Measurements from ENCODE around the gene FCN2. TPM values are rescaled to one million over a fixed set of nuclear protein-coding genes. Genes with fewer than 3 reads are reported as not detected.

FCN2 gene
- total RNA-seq, 1 donor from 2014 or later = not detected

- DNase-seq (ENCODE audit: low read depth) = no peak
Measured at GRCh38 chr9:134887686-134888602, 7.3 kb downstream of the FCN2 start.

DNA sequence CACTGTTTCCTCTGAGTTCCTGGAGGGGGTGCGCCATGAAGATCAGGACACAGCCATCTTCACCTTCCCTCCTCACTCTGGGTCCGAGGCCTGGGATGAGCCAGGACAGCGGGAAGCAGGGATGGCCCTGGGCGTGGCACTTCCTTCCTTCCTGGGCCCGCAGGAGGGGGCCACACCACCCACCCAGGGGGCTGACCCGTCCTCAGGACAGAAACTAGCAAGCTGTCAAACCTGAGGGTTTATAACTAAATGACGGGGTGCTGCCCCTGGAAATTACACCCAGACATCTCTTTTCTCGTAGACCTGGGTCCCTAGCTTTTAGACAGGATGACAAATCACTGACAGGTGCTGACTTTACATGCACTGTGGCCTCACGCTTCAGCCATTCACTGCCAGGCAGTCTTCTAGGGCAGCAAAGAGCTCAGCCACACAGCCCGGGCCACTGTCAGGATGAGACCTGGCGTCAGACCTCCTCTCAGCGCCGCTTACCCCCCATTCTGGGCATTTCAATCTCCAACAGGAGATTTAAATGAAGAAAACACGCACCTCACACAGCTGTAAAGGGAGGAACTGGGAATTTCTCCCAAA is 8.1 kb downstream of the FCN2 start:
- no peak for DNase-seq (ENCODE audit: low read depth)

DNA sequence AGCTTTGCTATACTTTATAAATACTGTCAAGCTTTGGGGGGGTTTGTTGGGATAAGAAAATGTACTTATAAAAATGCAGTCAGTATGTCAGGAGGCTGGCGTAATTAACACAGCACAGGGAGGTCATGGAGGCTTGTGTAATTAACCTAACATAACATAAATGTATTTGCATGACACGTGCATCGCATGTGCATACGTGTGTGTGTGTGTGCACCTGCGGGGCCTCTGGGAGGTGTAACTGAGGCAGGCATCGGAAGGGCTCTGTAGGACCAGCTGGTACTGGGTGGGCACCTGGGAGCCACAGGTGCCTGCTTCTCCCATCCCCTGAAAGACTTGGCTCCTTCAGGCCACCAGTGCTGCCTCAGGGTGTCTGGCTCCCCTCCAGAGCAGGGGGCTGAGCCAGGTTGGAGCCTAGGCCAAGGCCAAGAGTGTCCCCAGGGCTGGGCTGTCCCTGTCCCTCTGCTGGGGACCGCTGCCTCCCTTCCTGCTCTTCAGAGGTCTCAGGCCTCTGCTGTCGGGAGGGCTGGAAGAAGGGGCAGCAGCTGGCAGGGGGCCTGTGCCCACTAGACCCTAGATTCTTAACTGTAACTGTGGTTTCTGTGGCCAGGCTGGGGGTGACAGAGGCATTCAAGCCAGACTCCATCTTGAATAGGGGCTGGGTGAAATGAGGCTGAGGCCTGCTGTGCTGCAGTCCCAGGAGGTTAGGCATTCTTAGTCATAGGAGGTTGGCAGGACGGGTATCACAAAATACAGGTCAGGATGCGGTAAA is 9.0 kb downstream of the FCN2 start:
- DNase-seq (ENCODE audit: low read depth) = no peak

DNA sequence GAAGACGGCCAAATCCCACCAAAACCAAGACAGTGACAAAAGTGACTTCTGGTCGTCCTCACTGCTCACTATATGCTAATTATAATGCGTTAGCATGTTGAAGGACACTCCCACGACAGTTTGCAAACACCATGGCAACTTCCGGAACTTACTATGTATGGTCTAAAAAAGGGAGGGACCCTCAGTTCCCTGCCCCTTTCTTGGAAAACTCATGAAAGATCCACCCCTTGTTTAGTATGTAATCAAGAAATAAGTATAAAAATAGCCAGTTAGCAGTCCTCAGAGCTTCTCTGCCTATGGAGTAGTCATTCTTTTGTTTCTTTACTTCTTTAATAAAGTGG is 9.5 kb downstream of the FCN2 start:
- DNase-seq (ENCODE audit: low read depth) = no peak

GRCh38 chr9:134891053-134891452 is 10.4 kb downstream of the FCN2 start:
- DNase-seq (ENCODE audit: low read depth) = no peak

DNA sequence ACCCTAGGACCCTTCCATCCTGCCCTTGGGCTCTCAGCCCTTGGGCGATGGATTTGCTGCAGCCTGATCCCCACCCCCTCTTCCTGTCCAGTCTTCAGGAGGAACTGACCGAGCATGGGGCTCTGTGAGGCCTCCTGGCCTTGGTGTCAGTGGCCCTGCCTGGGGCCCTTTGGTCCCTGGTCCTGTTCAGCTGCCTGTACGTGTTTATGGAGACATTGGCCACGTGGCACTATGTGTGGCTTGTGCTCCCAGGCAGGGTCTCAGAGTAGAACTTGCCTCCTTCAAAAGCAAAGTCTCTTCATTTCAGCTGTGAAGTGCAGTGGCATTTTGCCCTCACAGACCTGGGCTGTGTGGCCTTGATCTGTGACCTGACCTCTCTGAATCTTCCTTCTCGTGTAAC is 11.1 kb downstream of the FCN2 start:
- DNase-seq (ENCODE audit: low read depth) = no peak

DNA sequence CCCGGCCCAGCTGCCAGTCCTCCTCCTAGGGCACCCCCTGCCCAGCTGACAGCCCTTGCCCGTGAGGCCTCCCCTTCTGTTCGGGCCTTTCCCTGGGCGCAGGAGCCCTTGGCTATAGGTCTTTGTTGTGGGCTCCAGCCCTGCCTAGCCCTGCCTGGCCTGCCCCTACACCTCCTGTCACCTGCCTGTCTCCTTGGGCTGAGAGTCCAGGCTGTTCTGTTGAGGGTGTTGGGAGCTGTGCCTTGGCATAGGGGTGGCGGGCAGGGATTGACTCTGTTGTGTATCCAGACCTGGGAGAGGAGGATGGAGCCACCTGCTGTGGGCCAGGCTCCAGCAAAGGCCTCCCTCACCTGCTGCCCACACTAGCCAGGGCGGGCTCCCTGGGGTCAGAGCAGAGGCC is 11.6 kb downstream of the FCN2 start:
- no peak for DNase-seq (ENCODE audit: low read depth)

DNA sequence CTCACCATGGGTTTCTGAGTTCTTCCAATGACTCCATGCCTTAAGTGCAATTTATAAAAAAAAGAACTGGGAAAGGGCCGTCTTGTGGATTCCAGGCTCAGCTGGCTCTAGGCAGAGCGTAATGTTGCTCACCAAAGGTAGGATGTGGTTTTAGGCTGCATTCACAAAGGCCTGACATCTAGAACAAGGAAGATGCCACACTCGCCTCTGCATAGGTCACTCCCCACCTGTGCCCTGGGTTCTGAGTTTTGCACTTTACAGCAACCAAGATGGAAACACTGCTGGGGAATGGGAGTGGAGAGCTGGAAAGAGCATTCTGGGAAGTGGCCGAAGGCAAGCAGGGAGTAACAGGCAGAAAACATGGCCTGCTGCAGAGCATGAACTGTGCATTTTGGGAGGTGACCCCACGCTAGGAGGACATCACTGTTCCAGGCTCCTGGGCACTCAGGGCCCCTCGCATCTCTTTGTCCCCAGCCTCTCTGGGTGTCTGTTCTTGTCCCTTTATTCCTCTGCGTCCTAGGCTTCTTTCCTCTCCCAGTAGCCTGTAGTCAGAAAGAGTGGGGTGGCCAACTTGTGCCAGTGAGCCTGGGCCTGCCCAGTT is 12.3 kb downstream of the FCN2 start:
- DNase-seq (ENCODE audit: low read depth) = no peak

DNA sequence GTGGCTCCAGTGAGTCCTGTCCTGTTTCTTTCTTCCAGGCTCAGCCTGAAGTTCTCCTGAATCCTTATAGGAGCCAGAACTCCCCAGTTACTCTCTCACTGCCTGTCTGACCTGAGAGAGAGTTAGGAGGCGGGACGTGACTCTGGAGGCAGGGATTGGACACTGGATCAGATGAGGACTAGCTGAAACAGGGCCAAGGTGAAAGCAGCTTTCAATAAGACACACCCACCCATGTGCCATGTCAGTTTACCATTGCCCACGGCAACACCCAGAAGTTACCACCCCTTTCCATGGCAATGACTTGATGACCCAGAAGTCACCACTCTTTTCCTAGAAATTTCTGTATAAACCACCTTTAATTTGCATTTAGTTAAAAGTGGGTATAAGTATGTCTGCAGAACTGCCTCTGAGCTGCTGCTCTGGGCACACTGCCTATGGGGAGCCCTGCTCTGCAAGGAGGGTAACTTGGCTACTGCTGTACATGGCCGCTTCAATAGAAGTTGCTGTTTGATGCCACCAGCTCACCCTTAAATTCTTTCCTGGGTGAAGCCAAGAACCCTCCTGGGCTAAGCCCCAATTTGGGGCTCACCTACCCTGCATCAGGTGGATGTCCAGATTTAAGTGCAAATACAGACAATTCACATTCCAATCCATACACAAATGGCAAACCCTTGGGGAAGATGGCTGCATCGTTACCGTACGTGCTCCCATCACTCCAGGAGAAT is 13.7 kb downstream of the FCN2 start:
- DNase-seq (ENCODE audit: low read depth) = no peak

DNA sequence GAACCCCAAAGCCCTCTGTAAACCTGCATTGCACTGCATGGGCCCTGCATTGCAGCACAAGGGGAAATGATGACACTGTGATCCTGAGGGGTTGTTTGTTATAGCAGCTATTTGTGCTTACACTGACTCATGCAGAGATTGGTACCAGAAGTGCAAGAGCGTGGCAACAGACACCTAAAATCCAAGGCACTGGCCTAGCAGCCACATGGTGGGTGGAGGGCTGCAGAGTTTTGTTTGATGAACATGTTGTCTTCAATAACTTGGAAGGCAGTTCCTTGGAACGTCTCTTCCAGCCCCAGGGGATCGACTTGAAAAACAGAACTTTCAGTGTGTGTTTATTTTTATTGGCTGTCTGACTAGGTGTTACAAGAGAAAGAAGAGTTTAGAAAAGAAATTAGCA is 14.5 kb downstream of the FCN2 start:
- no peak for DNase-seq (ENCODE audit: low read depth)

- DNase-seq (ENCODE audit: low read depth) = no peak
Measured at GRCh38 chr9:134895567-134895907, 14.9 kb downstream of the FCN2 start.

- no peak for DNase-seq (ENCODE audit: low read depth)
Measured at GRCh38 chr9:134895908-134896833, 15.6 kb downstream of the FCN2 start.

DNA sequence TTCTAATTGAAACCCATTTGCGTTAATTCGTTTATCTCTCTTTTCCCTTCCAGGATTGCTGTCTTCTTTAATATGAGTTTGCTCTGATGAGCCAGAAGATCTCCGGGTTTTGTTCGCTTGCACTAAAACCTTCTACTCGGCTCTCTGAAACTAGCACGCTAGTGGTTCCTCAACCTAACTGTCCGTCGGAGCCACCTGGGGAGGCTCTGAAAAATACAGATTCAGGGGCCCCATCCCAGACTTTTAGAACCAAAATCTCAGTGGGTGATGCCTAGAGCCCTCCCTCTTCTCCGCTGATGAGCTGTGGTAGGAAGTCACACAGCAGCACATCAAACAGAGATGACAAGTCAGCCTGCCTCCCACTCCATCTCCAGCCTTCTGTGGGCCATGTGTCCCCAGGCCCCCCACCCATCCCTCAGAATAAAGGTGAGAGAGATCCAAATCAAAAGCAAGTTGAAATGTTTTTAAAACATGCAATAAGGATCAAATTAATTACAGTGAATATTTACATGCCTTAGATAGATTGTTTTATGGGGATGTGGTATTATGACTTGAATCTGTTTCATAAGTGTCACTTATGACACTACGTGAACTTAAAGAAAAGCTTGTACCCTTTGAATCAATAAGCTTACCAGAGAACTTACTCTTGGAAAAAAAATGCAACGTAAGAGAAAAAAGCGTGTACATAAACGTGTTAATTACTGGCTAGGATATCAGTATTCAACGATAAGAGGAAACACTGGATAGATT is 16.4 kb downstream of the FCN2 start:
- no peak for DNase-seq (ENCODE audit: low read depth)

- DNase-seq (ENCODE audit: low read depth) = no peak
Measured at GRCh38 chr9:134897584-134898170, 17.1 kb downstream of the FCN2 start.

- no peak for DNase-seq (ENCODE audit: low read depth)
Measured at GRCh38 chr9:134898319-134898718, 17.7 kb downstream of the FCN2 start.

- no peak for DNase-seq (ENCODE audit: low read depth)
Measured at GRCh38 chr9:134899168-134899567, 18.6 kb downstream of the FCN2 start.

DNA sequence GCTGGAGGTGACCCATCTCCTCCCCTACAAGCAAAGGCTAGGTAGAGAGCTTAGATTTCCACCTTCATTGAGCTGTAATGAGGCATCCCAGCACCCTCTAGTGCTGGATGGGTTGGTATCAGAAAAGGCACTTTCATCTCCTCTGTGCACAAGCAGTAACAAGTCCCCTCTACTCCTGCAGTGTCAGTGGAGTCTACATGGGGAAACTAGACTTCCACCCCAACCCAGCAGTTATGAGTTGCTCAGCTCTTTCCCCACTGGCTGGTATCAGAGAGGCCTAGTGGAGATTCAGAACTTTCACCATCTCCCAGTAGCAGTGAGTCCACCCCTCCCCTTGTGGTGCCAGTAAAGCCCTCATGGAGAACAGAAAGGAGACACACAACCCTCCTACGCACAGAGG is 19.2 kb downstream of the FCN2 start:
- DNase-seq (ENCODE audit: low read depth) = no peak

DNA sequence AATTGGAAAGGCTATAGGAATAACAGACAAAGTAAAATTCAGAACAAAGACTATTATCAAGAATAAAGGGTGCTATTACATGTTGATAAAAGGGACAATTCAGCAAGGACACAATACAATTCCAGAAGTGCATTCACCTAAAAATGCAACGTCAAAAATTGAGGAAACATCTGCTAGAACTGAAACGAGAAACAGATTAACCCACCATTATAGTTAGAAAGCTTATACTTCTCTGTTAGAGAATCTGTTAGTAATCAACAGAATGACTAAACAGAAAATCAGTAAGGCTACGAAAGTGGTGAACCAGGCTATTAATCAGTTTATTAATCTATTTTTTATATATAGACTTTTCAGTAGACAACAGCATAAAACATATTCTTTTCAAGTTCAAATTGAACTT is 22.3 kb downstream of the FCN2 start:
- DNase-seq (ENCODE audit: low read depth) = no peak

GRCh38 chr9:134908524-134909309 is 28.1 kb downstream of the FCN2 start:
- no peak for DNase-seq (ENCODE audit: low read depth)

All from renal cortical epithelial cell (primary cell).